ENCODE measurements around the gene CST4. TPM values are rescaled to one million over a fixed set of nuclear protein-coding genes. Genes with fewer than 3 reads are reported as not detected.
"Not testable (repeated sequence)": the region's sequence is repeated elsewhere in the genome, so short reads cannot be mapped to it uniquely, and the experiment has no call there.

CST4 gene
- not detected in 2 replicates for total RNA-seq

GRCh38 chr20:23688684-23689398 lies at the start of gene CST4:
TSS of gene CST4 (minus strand) at chr20:23689038. CDS start at chr20:23688969, 69 bp downstream.
- not testable (repeated sequence) for DNase-seq

GRCh38 chr20:23735391-23735790 lies 46.6 kb upstream of the CST4 start:
- DNase-seq: not testable (repeated sequence)

GRCh38 chr20:23734949-23735348 lies 46.1 kb upstream of the CST4 start:
- not testable (repeated sequence) for DNase-seq

GRCh38 chr20:23734440-23734839 lies 45.6 kb upstream of the CST4 start:
- DNase-seq: not testable (repeated sequence)

- DNase-seq: no peak
Observed at GRCh38 chr20:23727016-23727415, 38.2 kb upstream of the CST4 start.

- no peak for DNase-seq
Observed at GRCh38 chr20:23725102-23725501, 36.3 kb upstream of the CST4 start.

- peak; percentile 63 for DNase-seq
Observed at GRCh38 chr20:23723659-23724307, 34.9 kb upstream of the CST4 start.

GRCh38 chr20:23722851-23723250 lies 34.0 kb upstream of the CST4 start:
- DNase-seq: not testable (repeated sequence)

- no peak for DNase-seq
Observed at GRCh38 chr20:23721962-23722361, 33.1 kb upstream of the CST4 start.

GRCh38 chr20:23719351-23719750 lies 30.5 kb upstream of the CST4 start:
- not testable (repeated sequence) for DNase-seq

GRCh38 chr20:23711778-23712177 lies 22.9 kb upstream of the CST4 start:
- DNase-seq: not testable (repeated sequence)

- no peak for DNase-seq
Observed at GRCh38 chr20:23710771-23711170, 21.9 kb upstream of the CST4 start.

GRCh38 chr20:23705895-23706294 lies 17.1 kb upstream of the CST4 start:
- DNase-seq: no peak

- no peak for DNase-seq
Observed at GRCh38 chr20:23702021-23702420, 13.2 kb upstream of the CST4 start.

- DNase-seq: no peak
Observed at GRCh38 chr20:23700931-23701330, 12.1 kb upstream of the CST4 start.

- DNase-seq: no peak
Observed at GRCh38 chr20:23697947-23698346, 9.1 kb upstream of the CST4 start.

- DNase-seq: not testable (repeated sequence)
Observed at GRCh38 chr20:23695068-23695395, 6.2 kb upstream of the CST4 start.

GRCh38 chr20:23694178-23695067 lies 5.6 kb upstream of the CST4 start:
- not testable (repeated sequence) for DNase-seq

- peak; percentile 66 for DNase-seq
Observed at GRCh38 chr20:23692725-23693619, 4.1 kb upstream of the CST4 start.

GRCh38 chr20:23691675-23692074 lies 2.8 kb upstream of the CST4 start:
- DNase-seq: no peak

- no peak for DNase-seq
Observed at GRCh38 chr20:23690581-23690980, 1.7 kb upstream of the CST4 start.

- DNase-seq: no peak
Observed at GRCh38 chr20:23689399-23689690, 507 bp upstream of the CST4 start.

GRCh38 chr20:23687986-23688385 lies 852 bp downstream of the CST4 start:
- no peak for DNase-seq

Data from dermis blood vessel endothelial cell (primary cell).